Sigmoid colon (tissue), 7 donors: ENCODE results near the gene AUNIP. TPM values are rescaled to one million over a fixed set of nuclear protein-coding genes. Genes with fewer than 3 reads are reported as not detected.

Source experiments
- DNase-seq: peaks from one replicate; pipeline ENCODE4 v3.0.0-alpha.2; 2019
- H3K27ac ChIP-seq, 4 donors: fragments of 200-600 bp; sonication (generic); one replicate each; pipeline ENCODE4 v1.5.1; 2016 to 2019; ENCODE audit warnings: mild to moderate bottlenecking in 1 of 4
- H3K27me3 ChIP-seq, 3 donors: fragments of 200-600 bp; sonication (generic); one replicate each; pipeline ENCODE4 v1.5.1; 2019; ENCODE audit warnings: mild to moderate bottlenecking in 1 of 3
- H3K36me3 ChIP-seq, 4 donors: fragments of 200-600 bp; sonication (generic); one replicate each; pipeline ENCODE4 v1.5.1; 2016 to 2019
- H3K4me1 ChIP-seq, 4 donors: fragments of 200-600 bp; sonication (generic); one replicate each; pipeline ENCODE4 v1.5.1; 2017 to 2019
- H3K4me3 ChIP-seq, 4 donors: fragments of 200-600 bp; sonication (generic); one replicate each; pipeline ENCODE4 v1.5.1; 2017 to 2019; ENCODE audit warnings: mild to moderate bottlenecking in 2 of 4, moderate library complexity in 1 of 4
- H3K9me3 ChIP-seq, 4 donors: fragments of 200-600 bp in 3 of 4; sonication (generic) in 3 of 4; one replicate each; pipeline versions ENCODE4 v1.5.1 to v1.6.1; 2013 to 2019
- CTCF ChIP-seq, 4 experiments: fragments of 450-650 bp in 3 of 4; fragments of 200-600 bp in 1 of 4; IDR thresholded peaks; one replicate each; pipeline ENCODE4 v1.5.1; 2016 to 2019; ENCODE audit warnings: antibody characterized with exemption in 4 of 4, mild to moderate bottlenecking in 3 of 4, moderate library complexity in 2 of 4
- EP300 ChIP-seq, 4 donors: sonication (generic); formaldehyde crosslinking; IDR thresholded peaks; one replicate each; pipeline ENCODE4 v1.6.1; 2017; ENCODE audit warnings: antibody characterized with exemption in 4 of 4
- POLR2A ChIP-seq, 2 donors: fragments of 450-650 bp; IDR thresholded peaks; one replicate each; pipeline ENCODE4 v1.6.1; 2016; ENCODE audit warnings: antibody characterized with exemption in 2 of 2, mild to moderate bottlenecking in 2 of 2, moderate library complexity in 2 of 2
- POLR2AphosphoS5 ChIP-seq, 4 donors: sonication (generic); formaldehyde crosslinking; IDR thresholded peaks; one replicate each; pipeline ENCODE4 v1.6.1; 2017; ENCODE audit warnings: antibody characterized with exemption in 4 of 4
- WGBS, 2 donors: extraction: QIAGEN DNeasy Blood & Tissue Kit; methylation state at CpG; one replicate each; pipeline ENCODE4 v1.1.7; 2013; 5-methylcytosine and 5-hydroxymethylcytosine counted together
- intact Hi-C: fragments of 100-400 bp; cut with DNase I; formaldehyde crosslinking; loops from one replicate; pipeline ENCODE4 v1.15.1; 2023
- polyA plus RNA-seq, 3 donors: library from polyadenylated mRNA; stranded (reverse); fragments of 200-250 nt; gene quantifications; one replicate each; pipeline ENCODE4 v1.2.3, GENCODE V29; 2013
- total RNA-seq, 4 donors: library from RNA; depleted of rRNA; stranded (reverse); fragments of >200 nt; gene quantifications; one replicate each; pipeline ENCODE4 v1.1.0, GENCODE V29; 2016
- donor health status: healthy with polysubstance abuse.
- donor health status: Bipolar disorder and iron deficiency.
- donor health status: healthy.

Gene AUNIP
- not detected for total RNA-seq
- 1 to 10 TPM in 1 of 3 donors, under 1 TPM in 1, not detected in 1; 0.46 to 1.9 TPM for polyA plus RNA-seq

GRCh38 chr1:25858906-25859789 is at the start of gene AUNIP:
AUNIP (minus strand) TSS chr1:25859457; CDS start chr1:25859357, 100 bp downstream.
- Histone ChIP-seq H3K36me3 (peaks cover 0 to 12% (median 0%) of the 10 kb centered on the region in 4 donors), H3K9me3 (no peaks in the 10 kb centered on the region), H3K27me3 (no peaks in the 10 kb centered on the region), H3K4me3 (peak within 1 kb of the TSS; percentile 27 to 56 (median 50)), H3K4me1 (peaks cover 0 to 17% (median 10%) of the 10 kb centered on the region in 4 donors), H3K27ac (peak within 1 kb of the TSS; percentile 71 to 78 (median 76))
- DNase-seq = peak; percentile 91
- 1% methylated on average over 77 of the region's 77 CpGs for WGBS, 2 donors
- intact Hi-C loops = loop anchor here (2.0 kb wide), 1 partner anchor 36 kb away; no protein-coding TSS in a partner anchor
- no peak for TF ChIP-seq EP300 (IDR thresholded peaks at IDR 0.05)
- TF ChIP-seq CTCF (IDR thresholded peaks at IDR 0.05) = no peak
- peak; percentile 71 to 92 (median 90) for TF ChIP-seq POLR2AphosphoS5 (IDR thresholded peaks at IDR 0.05)
- peak; percentile 55 to 59 for TF ChIP-seq POLR2A (IDR thresholded peaks at IDR 0.05)

- 70 to 80% methylated on average over 10 of the region's 10 CpGs for WGBS, 2 donors
- TF ChIP-seq POLR2A (IDR thresholded peaks at IDR 0.05) = no peak
- TF ChIP-seq CTCF (IDR thresholded peaks at IDR 0.05) = no peak
- no peak overlapping the region for H3K4me3 ChIP-seq
- intact Hi-C loops = no loop called here
- H3K27me3 ChIP-seq = no peaks in the 10 kb centered on the region
- H3K9me3 ChIP-seq = no peaks in the 10 kb centered on the region
- no peaks in the 10 kb centered on the region for H3K36me3 ChIP-seq
- no peak for DNase-seq
- no peak overlapping the region for H3K27ac ChIP-seq
- H3K4me1 ChIP-seq = peaks cover 0 to 24% (median 19%) of the 10 kb centered on the region in 4 donors
These were observed 49.8 kb upstream of the AUNIP start for GRCh38 chr1:25909040-25909439.

- intact Hi-C loops = no loop called here
- no peak for DNase-seq
- H3K27me3 ChIP-seq = no peaks in the 10 kb centered on the region
- 74 to 81% methylated on average over 1 of the region's 1 CpG for WGBS, 2 donors
- H3K4me1 ChIP-seq = peaks cover 0 to 29% (median 20%) of the 10 kb centered on the region in 4 donors
- H3K36me3 ChIP-seq = no peaks in the 10 kb centered on the region
- no peak overlapping the region for H3K4me3 ChIP-seq
- no peaks in the 10 kb centered on the region for H3K9me3 ChIP-seq
- TF ChIP-seq POLR2A (IDR thresholded peaks at IDR 0.05) (no peak), POLR2AphosphoS5 (IDR thresholded peaks at IDR 0.05) (no peak), EP300 (IDR thresholded peaks at IDR 0.05) (no peak), CTCF (IDR thresholded peaks at IDR 0.05) (no peak)
- H3K27ac ChIP-seq = no peak overlapping the region
These were observed 48.9 kb upstream of the AUNIP start for GRCh38 chr1:25908161-25908560.

GRCh38 chr1:25907601-25908000 is 48.3 kb upstream of the AUNIP start:
- H3K4me3 ChIP-seq = no peak overlapping the region
- 84 to 91% methylated on average over 6 of the region's 6 CpGs for WGBS, 2 donors
- H3K27ac ChIP-seq = no peak overlapping the region
- H3K27me3 ChIP-seq = no peaks in the 10 kb centered on the region
- peaks cover 0 to 5% (median under 1%) of the 10 kb centered on the region in 4 donors for H3K36me3 ChIP-seq
- TF ChIP-seq POLR2A (IDR thresholded peaks at IDR 0.05) (no peak), POLR2AphosphoS5 (IDR thresholded peaks at IDR 0.05) (no peak), CTCF (IDR thresholded peaks at IDR 0.05) (no peak), EP300 (IDR thresholded peaks at IDR 0.05) (no peak)
- peaks cover 0 to 29% (median 20%) of the 10 kb centered on the region in 4 donors for H3K4me1 ChIP-seq
- intact Hi-C loops = no loop called here
- no peaks in the 10 kb centered on the region for H3K9me3 ChIP-seq
- DNase-seq = peak; percentile 19
